GM12873 (cell line): ENCODE results near the gene GOLGA1.

Source experiments
- CTCF ChIP-seq: IDR thresholded peaks from 2 replicates; pipeline ENCODE4 v1.5.1; 2012; ENCODE audit warnings: low read depth, mild to moderate bottlenecking, moderate library complexity, low read length, control low read depth; ENCODE audit not compliant: insufficient read depth; ENCODE audit errors: missing control alignments

GOLGA1 gene

GRCh38 chr9:124929464-124929863, 11.4 kb downstream of the GOLGA1 start:
- no peak for TF ChIP-seq CTCF

GRCh38 chr9:124928116-124928515, 12.8 kb downstream of the GOLGA1 start:
- no peak for TF ChIP-seq CTCF

GRCh38 chr9:124914753-124915405, 26.0 kb downstream of the GOLGA1 start:
- no peak for TF ChIP-seq CTCF

GRCh38 chr9:124913378-124913777, 27.5 kb downstream of the GOLGA1 start:
- no peak for TF ChIP-seq CTCF

- no peak for TF ChIP-seq CTCF
Observed at GRCh38 chr9:124911766-124912165, 29.1 kb downstream of the GOLGA1 start.

- no peak for TF ChIP-seq CTCF
Observed at GRCh38 chr9:124908098-124908497, 32.8 kb downstream of the GOLGA1 start.

- no peak for TF ChIP-seq CTCF
Observed at GRCh38 chr9:124906966-124907365, 33.9 kb downstream of the GOLGA1 start.
